Vagina (tissue), 2 donors: Measurements from ENCODE around the gene AEBP1. TPM values are rescaled to one million over a fixed set of nuclear protein-coding genes. Genes with fewer than 3 reads are reported as not detected.

ENCODE experiments used
- DNase-seq, 2 donors: peaks; one replicate each; pipeline ENCODE4 v3.0.0-alpha.2; 2017; ENCODE audit errors: extremely low spot score in 2 of 2
- H3K27ac ChIP-seq: fragments of 200-600 bp; sonication (generic); one replicate; pipeline ENCODE4 v1.5.1; 2019
- H3K27me3 ChIP-seq: fragments of 200-600 bp; sonication (generic); one replicate; pipeline ENCODE4 v1.5.1; 2019
- H3K36me3 ChIP-seq, 2 donors: fragments of 200-600 bp; sonication (generic); one replicate each; pipeline ENCODE4 v1.5.1; 2017 to 2019
- H3K4me1 ChIP-seq: fragments of 200-600 bp; sonication (generic); one replicate; pipeline ENCODE4 v1.5.1; 2019
- H3K4me3 ChIP-seq, 2 donors: fragments of 200-600 bp; sonication (generic); 1 replicate in 1 of 2; 2 replicates in 1 of 2; pipeline ENCODE4 v1.5.1; 2016 to 2019
- H3K9me3 ChIP-seq: fragments of 200-600 bp; sonication (generic); one replicate; pipeline ENCODE4 v1.5.1; 2019
- POLR2A ChIP-seq, 2 donors: fragments of 450-650 bp; IDR thresholded peaks; one replicate each; pipeline ENCODE4 v1.6.1; 2017; ENCODE audit warnings: antibody characterized with exemption in 2 of 2, mild to moderate bottlenecking in 2 of 2, moderate library complexity in 2 of 2
- POLR2AphosphoS5 ChIP-seq, 2 donors: sonication (generic); formaldehyde crosslinking; IDR thresholded peaks; one replicate each; pipeline ENCODE4 v1.9.0; 2017; ENCODE audit warnings: antibody characterized with exemption in 2 of 2, mild to moderate bottlenecking in 2 of 2, low read depth in 1 of 2; ENCODE audit not compliant: insufficient read depth in 1 of 2
- intact Hi-C: fragments of 100-400 bp; cut with DNase I; formaldehyde crosslinking; loops from one replicate; pipeline ENCODE4 v1.15.1; 2023
- total RNA-seq: library from RNA; depleted of rRNA; stranded (reverse); fragments of >200 nt; gene quantifications from one replicate; pipeline ENCODE4 v1.2.3, GENCODE V29; 2016
- TF ChIP-seq, protein P1 (sequence below), 3 experiments: fragments of 450-650 bp in 2 of 3; fragments of 200-600 bp in 1 of 3; sonication (generic) in 1 of 3; IDR thresholded peaks; one replicate each; pipeline ENCODE4 v1.5.1; 2017 to 2019; ENCODE audit warnings: antibody characterized with exemption in 3 of 3, mild to moderate bottlenecking in 2 of 3, moderate library complexity in 2 of 3

The AEBP1 gene
- total RNA-seq, 1 donor from 2014 or later = 321 TPM

GRCh38 chr7:44058759-44059218 lies 45.4 kb upstream of the AEBP1 start:
- no peak for DNase-seq
- H3K36me3 ChIP-seq = peaks cover 6 to 75% of the 10 kb centered on the region in 2 donors
- intact Hi-C loops = no loop called here
- no peak overlapping the region for H3K4me3 ChIP-seq
- H3K27me3 ChIP-seq = no peaks in the 10 kb centered on the region
- no peak overlapping the region for H3K27ac ChIP-seq
- TF ChIP-seq POLR2A (IDR thresholded peaks at IDR 0.05) (no peak), POLR2AphosphoS5 (IDR thresholded peaks at IDR 0.05; ENCODE audit: insufficient read depth in 1 of 2, low read depth in 1 of 2) (no peak)
- TF ChIP-seq, protein P1, sequence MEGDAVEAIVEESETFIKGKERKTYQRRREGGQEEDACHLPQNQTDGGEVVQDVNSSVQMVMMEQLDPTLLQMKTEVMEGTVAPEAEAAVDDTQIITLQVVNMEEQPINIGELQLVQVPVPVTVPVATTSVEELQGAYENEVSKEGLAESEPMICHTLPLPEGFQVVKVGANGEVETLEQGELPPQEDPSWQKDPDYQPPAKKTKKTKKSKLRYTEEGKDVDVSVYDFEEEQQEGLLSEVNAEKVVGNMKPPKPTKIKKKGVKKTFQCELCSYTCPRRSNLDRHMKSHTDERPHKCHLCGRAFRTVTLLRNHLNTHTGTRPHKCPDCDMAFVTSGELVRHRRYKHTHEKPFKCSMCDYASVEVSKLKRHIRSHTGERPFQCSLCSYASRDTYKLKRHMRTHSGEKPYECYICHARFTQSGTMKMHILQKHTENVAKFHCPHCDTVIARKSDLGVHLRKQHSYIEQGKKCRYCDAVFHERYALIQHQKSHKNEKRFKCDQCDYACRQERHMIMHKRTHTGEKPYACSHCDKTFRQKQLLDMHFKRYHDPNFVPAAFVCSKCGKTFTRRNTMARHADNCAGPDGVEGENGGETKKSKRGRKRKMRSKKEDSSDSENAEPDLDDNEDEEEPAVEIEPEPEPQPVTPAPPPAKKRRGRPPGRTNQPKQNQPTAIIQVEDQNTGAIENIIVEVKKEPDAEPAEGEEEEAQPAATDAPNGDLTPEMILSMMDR (IDR thresholded peaks at IDR 0.05) = no peak
- no peaks in the 10 kb centered on the region for H3K9me3 ChIP-seq
- H3K4me1 ChIP-seq = no peaks in the 10 kb centered on the region

GRCh38 chr7:44059219-44060090 lies 44.7 kb upstream of the AEBP1 start:
- peaks cover 6% of the 10 kb centered on the region for H3K4me1 ChIP-seq
- no peak for TF ChIP-seq POLR2AphosphoS5 (IDR thresholded peaks at IDR 0.05; ENCODE audit: insufficient read depth in 1 of 2, low read depth in 1 of 2)
- TF ChIP-seq, protein P1 (IDR thresholded peaks at IDR 0.05) = no peak
- no peak for TF ChIP-seq POLR2A (IDR thresholded peaks at IDR 0.05)
- H3K9me3 ChIP-seq = no peaks in the 10 kb centered on the region
- intact Hi-C loops = no loop called here
- H3K27me3 ChIP-seq = no peaks in the 10 kb centered on the region
- no peak overlapping the region for H3K27ac ChIP-seq
- H3K4me3 ChIP-seq = no peak overlapping the region
- H3K36me3 ChIP-seq = peaks cover 6 to 68% of the 10 kb centered on the region in 2 donors
- DNase-seq = no peak

DNA sequence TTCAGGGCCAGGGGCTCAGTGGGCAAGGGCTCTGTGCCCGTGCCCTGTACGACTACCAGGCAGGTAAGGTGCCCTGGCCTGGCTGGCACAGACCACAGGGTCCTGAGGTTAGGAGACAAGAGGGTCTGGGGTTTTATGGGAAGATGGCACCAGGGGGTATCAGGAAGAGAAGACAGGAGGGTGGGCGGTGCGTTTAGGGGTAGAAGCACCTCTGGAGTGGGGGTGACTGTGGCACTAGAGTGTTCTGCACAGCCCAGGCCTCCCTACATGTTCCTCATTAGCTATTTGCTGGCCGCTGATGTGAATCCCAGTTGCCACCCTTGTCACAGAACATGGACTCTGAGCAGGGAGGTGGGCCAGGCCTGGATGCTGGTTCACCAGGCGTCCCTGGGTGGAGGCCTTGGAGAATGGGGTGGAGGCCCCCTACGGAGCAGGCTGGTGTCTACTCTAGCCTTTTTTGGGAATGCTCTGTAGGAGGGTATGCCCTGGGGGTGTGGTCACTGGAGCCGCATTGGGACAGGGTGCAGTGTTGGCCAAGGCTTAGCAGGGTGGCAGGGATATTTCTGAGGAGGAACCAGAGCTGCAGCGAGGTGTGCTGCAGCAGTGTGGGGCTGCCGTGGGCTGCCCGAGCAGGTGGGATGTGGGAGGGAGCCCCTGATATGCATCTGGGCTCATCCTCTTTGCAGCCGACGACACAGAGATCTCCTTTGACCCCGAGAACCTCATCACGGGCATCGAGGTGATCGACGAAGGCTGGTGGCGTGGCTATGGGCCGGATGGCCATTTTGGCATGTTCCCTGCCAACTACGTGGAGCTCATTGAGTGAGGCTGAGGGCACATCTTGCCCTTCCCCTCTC lies 43.8 kb upstream of the AEBP1 start:
- H3K4me1 ChIP-seq = peaks cover 15% of the 10 kb centered on the region
- H3K9me3 ChIP-seq = no peaks in the 10 kb centered on the region
- H3K27ac ChIP-seq = no peak overlapping the region
- peaks cover 6 to 60% of the 10 kb centered on the region in 2 donors for H3K36me3 ChIP-seq
- TF ChIP-seq POLR2A (IDR thresholded peaks at IDR 0.05) (no peak), POLR2AphosphoS5 (IDR thresholded peaks at IDR 0.05; ENCODE audit: insufficient read depth in 1 of 2, low read depth in 1 of 2) (no peak)
- TF ChIP-seq, protein P1 (IDR thresholded peaks at IDR 0.05) = no peak
- DNase-seq = no peak
- H3K27me3 ChIP-seq = no peaks in the 10 kb centered on the region
- intact Hi-C loops = no loop called here
- no peak overlapping the region for H3K4me3 ChIP-seq

- intact Hi-C loops = no loop called here
- H3K36me3 ChIP-seq = peaks cover 6 to 58% of the 10 kb centered on the region in 2 donors
- no peaks in the 10 kb centered on the region for H3K27me3 ChIP-seq
- no peak overlapping the region for H3K27ac ChIP-seq
- no peak overlapping the region for H3K4me3 ChIP-seq
- no peak for DNase-seq
- H3K4me1 ChIP-seq = peaks cover 23% of the 10 kb centered on the region
- no peak for TF ChIP-seq POLR2A (IDR thresholded peaks at IDR 0.05)
- no peak for TF ChIP-seq POLR2AphosphoS5 (IDR thresholded peaks at IDR 0.05; ENCODE audit: insufficient read depth in 1 of 2, low read depth in 1 of 2)
- TF ChIP-seq, protein P1 (IDR thresholded peaks at IDR 0.05) = no peak
- H3K9me3 ChIP-seq = no peaks in the 10 kb centered on the region
Observed at GRCh38 chr7:44060948-44061644, 43.0 kb upstream of the AEBP1 start.
